ENCODE measurements around the gene CWC25. TPM values are rescaled to one million over a fixed set of nuclear protein-coding genes. Genes with fewer than 3 reads are reported as not detected.
A peak's percentile ranks its signal among the peaks of the same experiment; 100 is the strongest.

Gene CWC25
- polyA plus RNA-seq (2012; rRNA removed), result 15.6 and 21.2 TPM in 2 replicates
- polyA plus RNA-seq (2012; cell fraction: cytosol; rRNA removed), result 12.0 and 12.4 TPM in 2 replicates
- polyA plus RNA-seq (2012; cell fraction: nucleus; rRNA removed), result 63.5 and 64.6 TPM in 2 replicates

GRCh38 chr17:38824899-38825761, at the start of gene CWC25:
TSS of gene CWC25 (minus strand) at chr17:38825321. CDS start at chr17:38825183, 138 bp downstream.
- POLR2A ChIA-PET, result interaction anchor here (0.8 to 2.1 kb wide), 2 partner anchors 29 to 44 kb away, joined by 4 to 16 read pairs; partner anchors contain the start of genes LASP1 and RPL23
- Histone ChIP-seq H3K79me2 (ENCODE audit: insufficient read depth) (peaks cover 48% of the 10 kb centered on the region), H3K4me3 (ENCODE audit: low read depth in 2 of 2, low read length in 1 of 2) (peak within 1 kb of the TSS; percentile 73 to 94), H3K4me1 (ENCODE audit: control insufficient read depth in 1 of 2, insufficient read depth in 2 of 2, low read depth in 1 of 2, low read length in 1 of 2) (peaks cover 5 to 15% of the 10 kb centered on the region in 2 experiments; a peak in 1 of 4 replicates), H3K27ac (ENCODE audit: low read depth in 2 of 2, low read length in 1 of 2) (peak within 1 kb of the TSS; percentile 94 to 97), H3K9me2 (no peaks in the 10 kb centered on the region), H3K36me3 (replicated peaks in 1 of 2; ENCODE audit: control insufficient read depth in 1 of 2, insufficient read depth in 2 of 2, low read length in 1 of 2) (peaks cover 5 to 8% of the 10 kb centered on the region in 2 experiments), H3K9ac (peak within 1 kb of the TSS; percentile 91), H2AFZ (ENCODE audit: low read depth) (peak within 1 kb of the TSS; percentile 87), H4K20me1 (ENCODE audit: insufficient read depth) (no peaks in the 10 kb centered on the region), H3K27me3 (ENCODE audit: insufficient read depth) (no peaks in the 10 kb centered on the region), H3K9me3 (no peaks in the 10 kb centered on the region), H3F3A (replicated peaks; ENCODE audit: insufficient read depth) (peaks cover 13% of the 10 kb centered on the region), H3K4me2 (peak within 1 kb of the TSS; percentile 88)
- peak; percentile 90 for DNase-seq
- TF ChIP-seq GABPA (IDR thresholded peaks at IDR 0.05; ENCODE audit: low read depth) (peak; percentile 90), POLR2AphosphoS5 (IDR thresholded peaks at IDR 0.05; ENCODE audit: low read depth, low read length) (peak; percentile 90), EP300 (IDR thresholded peaks at IDR 0.05; ENCODE audit: borderline replicate concordance in 1 of 2, low read depth in 1 of 2, low read length in 1 of 2) (peak in 1 of 2 experiments; percentile 31; a peak in 1 of 4 replicates), USF1 (IDR thresholded peaks at IDR 0.05; ENCODE audit: borderline replicate concordance, low read depth) (peak; percentile 22; the same call in 1 of the 2 replicates), TAF1 (IDR thresholded peaks at IDR 0.05; ENCODE audit: borderline replicate concordance, low read depth, low read length) (peak; percentile 91), ELF1 (IDR thresholded peaks at IDR 0.05) (peak; percentile 98), MXI1 (IDR thresholded peaks at IDR 0.05; ENCODE audit: low read depth, low read length) (peak; percentile 71), RAD21 (IDR thresholded peaks at IDR 0.05; ENCODE audit: low read length) (no peak), ZBTB33 (IDR thresholded peaks at IDR 0.05; ENCODE audit: borderline replicate concordance, low read depth) (peak; percentile 81; the same call in 1 of the 2 replicates), REST (IDR thresholded peaks at IDR 0.05; ENCODE audit: low read depth, low read length) (peak; percentile 47; the same call in 1 of the 2 replicates), CHD2 (IDR thresholded peaks at IDR 0.05; ENCODE audit: low read length, partially characterized antibody) (peak; percentile 95), EZH2phosphoT487 (IDR thresholded peaks at IDR 0.05; ENCODE audit: borderline replicate concordance, low read depth) (no peak), SIN3A (IDR thresholded peaks at IDR 0.05; ENCODE audit: borderline replicate concordance, low read depth, low read length) (peak; percentile 85), MEF2A (IDR thresholded peaks at IDR 0.05; ENCODE audit: borderline replicate concordance, low read depth) (no peak), MAX (IDR thresholded peaks at IDR 0.05; ENCODE audit: low read depth) (peak; percentile 95), SMC3 (IDR thresholded peaks at IDR 0.05; ENCODE audit: low read depth, low read length) (no peak), TCF12 (IDR thresholded peaks at IDR 0.05) (peak; percentile 11; the same call in 1 of the 2 replicates), FOXJ3 (CRISPR knock-in tag; IDR thresholded peaks at IDR 0.05) (0 out of 2 replicates have a peak, but pooled peaks have one; percentile 18)
- WGBS (ENCODE audit: low lambda C conversion rate), result 2% methylated on average over 29 of the region's 55 CpGs
- CTCF ChIA-PET, result interaction anchor here (0.6 to 1.2 kb wide), 3 partner anchors 44 to 316 kb away, joined by 3 to 4 read pairs (median 3); no protein-coding TSS in a partner anchor

Measured in SK-N-SH (cell line).